ENCODE data around the gene BRSK1.

Gene BRSK1

DNA sequence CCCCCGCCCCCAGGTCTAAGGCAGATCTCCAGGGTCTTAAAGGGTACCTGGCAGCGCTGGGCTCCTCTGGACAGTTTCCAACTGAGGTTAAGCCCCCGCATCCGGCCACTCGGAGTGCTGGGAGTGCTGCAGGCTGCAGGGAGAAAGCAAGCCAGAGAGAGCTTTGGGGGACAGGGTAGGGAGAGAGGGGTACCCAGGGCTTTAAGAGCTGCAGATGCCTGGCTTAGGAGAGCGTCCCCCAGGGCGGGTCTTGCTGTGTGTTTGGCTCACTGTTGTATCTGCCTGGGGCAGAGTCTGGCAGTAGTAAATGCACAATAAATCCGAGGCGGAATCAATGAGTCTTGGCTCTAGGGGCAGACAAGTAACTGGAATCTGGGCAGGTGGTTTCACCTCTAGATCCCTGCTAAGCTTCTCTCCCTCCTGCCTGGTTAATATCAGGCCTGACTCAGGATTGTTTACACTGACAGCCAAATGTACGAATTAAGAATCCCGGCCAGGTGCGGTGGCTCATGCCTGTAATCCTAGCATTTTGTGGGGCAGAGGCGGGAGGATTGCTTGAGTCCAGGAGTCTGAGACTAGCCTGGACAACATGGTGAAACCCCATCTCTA, 71.5 kb downstream of the BRSK1 start:
- no peak for DNase-seq

DNA sequence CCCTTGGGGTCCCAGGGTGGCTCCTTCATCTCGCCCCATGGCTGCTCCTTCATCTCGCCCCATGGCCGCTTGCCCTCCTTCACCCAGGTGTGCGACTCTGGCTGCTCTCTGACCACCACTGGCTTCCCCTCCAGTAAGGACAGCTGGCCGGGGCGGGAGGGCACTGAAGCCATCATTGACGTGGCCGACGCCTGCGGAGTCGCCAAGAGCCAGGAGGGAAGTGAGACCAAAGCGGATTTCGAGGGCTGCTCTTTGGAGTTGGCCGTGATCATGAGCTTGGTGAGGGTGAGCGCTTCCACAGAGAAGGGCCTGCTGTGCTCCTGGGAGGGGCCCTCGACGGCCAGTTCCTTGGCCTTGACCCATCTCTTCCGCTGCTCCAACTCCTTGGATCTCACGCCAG, 74.7 kb downstream of the BRSK1 start:
- DNase-seq = no peak

DNA sequence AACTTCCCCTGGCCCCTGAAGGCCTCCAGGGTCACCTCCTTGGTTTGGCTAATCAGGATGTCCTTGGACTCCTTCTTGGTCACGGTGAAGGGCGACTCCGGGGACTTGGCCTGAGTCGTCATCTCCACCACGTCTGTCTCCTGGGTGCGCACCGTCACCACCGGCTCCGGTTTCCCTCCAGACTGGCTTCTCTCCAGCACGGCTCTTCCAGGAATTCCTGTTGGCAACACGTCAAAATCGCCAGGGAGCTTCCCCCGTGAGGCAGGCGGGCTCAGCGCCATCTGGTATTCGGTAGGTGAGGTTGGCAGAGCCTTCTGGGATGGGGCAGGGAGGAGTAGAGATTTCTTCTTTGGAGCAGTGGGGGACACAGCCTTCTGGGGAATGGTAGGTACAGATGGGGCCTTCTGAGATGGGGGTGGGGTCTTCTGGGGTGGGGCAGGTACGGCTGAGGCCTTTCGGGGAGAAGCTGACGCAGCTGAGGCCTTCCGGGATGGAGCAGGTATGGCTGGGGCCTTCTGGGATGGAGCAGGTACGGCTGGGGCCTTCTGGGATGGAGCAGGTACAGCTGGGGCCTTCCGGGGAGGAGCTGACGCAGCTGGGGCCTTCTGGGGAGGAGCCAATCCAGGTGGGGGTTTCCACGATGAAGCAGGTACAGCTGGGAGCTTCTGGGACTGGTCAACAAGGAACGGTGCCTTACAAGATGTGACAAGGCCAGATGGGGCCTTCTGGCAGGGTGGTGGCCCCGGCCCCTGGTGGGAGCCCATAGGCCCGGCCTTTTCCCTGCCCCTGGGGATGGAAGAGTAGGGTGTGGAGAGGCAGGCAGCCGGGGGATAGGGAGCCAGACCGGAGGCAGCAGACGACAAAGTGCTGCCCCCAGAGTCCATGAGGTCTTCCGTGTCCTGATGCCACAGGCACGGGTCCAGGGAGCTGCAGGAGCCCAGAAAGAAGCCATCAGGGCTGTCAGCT, 75.4 kb downstream of the BRSK1 start:
- DNase-seq = no peak

DNA sequence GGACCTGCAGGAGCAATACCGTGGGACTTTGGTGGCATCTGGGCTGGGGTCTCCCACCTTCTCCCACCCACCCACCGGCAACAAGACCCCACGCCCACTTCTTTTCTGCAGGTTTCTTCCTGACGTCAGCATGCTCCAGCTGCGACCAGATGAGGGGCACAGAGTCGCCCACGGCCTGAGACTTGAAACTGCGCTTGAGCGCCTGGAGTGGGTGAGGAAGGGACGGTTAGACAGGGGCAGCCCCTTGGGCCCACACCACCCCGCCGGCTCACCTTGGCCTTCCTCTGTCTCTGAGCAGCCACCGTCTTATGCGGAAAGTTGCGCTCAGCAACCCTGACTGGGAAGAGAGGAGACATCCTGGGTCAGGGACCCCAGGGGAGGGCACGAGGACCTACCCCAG, 77.1 kb downstream of the BRSK1 start:
- no peak for DNase-seq

Data from midbrain (tissue), 1 donor.